SU-DHL-6 (cell line): ENCODE measurements around the gene SF3B2.

ENCODE experiments used
- CTCF ChIP-seq: fragments of 200-600 bp; sonication (generic); IDR thresholded peaks from one replicate; pipeline ENCODE4 v1.5.1; 2017; ENCODE audit warnings: antibody characterized with exemption, mild to moderate bottlenecking, low read length, moderate library complexity; ENCODE audit not compliant: insufficient read depth, poor library complexity, severe bottlenecking
- EZH2phosphoT487 ChIP-seq: fragments of 200-600 bp; sonication (generic), shearing (Covaris generic); conservative IDR thresholded peaks from 2 replicates; pipeline ENCODE4 v1.6.1; 2018; ENCODE audit warnings: mild to moderate bottlenecking, antibody characterized with exemption, low read length, moderate library complexity, mixed read lengths

GRCh38 chr11:66101066-66101464, 48.9 kb downstream of the SF3B2 start:
- TF ChIP-seq CTCF = no peak
- no peak for TF ChIP-seq EZH2phosphoT487
